ENCODE results near the gene PHETA1. TPM values are rescaled to one million over a fixed set of nuclear protein-coding genes. Genes with fewer than 3 reads are reported as not detected.

PHETA1 gene
- total RNA-seq, 2 experiments from 2014 or later: 2.9 to 3.8 TPM

- Mint-ChIP-seq H3K4me1 (peaks cover 11% of the 10 kb centered on the region), H3K9me3 (no peaks in the 10 kb centered on the region), H3K4me3 (peak overlapping the region; percentile 2), H3K36me3 (no peaks in the 10 kb centered on the region), H3K27ac (no peak overlapping the region), H3K27me3 (peaks cover 12% of the 10 kb centered on the region)
- POLR2A ChIA-PET: interaction anchor here (0.6 kb wide), 1 partner anchor 107 kb away, joined by 5 read pairs; no protein-coding TSS in a partner anchor
- peak; percentile 48 for DNase-seq
- peak; percentile 49 for ATAC-seq (ENCODE audit: low read depth)
These were observed 9.5 kb downstream of the PHETA1 start for GRCh38 chr12:111359231-111359913.

GRCh38 chr12:111355201-111355925, 13.5 kb downstream of the PHETA1 start:
- POLR2A ChIA-PET: no interaction called here
- Mint-ChIP-seq H3K27ac (no peak overlapping the region), H3K9me3 (no peaks in the 10 kb centered on the region), H3K4me3 (no peak overlapping the region), H3K4me1 (peaks cover 11% of the 10 kb centered on the region), H3K27me3 (peaks cover 10% of the 10 kb centered on the region), H3K36me3 (no peaks in the 10 kb centered on the region)
- no peak for ATAC-seq (ENCODE audit: low read depth)
- DNase-seq: no peak

- Mint-ChIP-seq H3K27me3 (peaks cover 3% of the 10 kb centered on the region), H3K4me1 (peaks cover 2% of the 10 kb centered on the region), H3K36me3 (no peaks in the 10 kb centered on the region), H3K4me3 (no peak overlapping the region), H3K9me3 (no peaks in the 10 kb centered on the region), H3K27ac (no peak overlapping the region)
- ATAC-seq (ENCODE audit: low read depth) (no peak), DNase-seq (no peak)
- POLR2A ChIA-PET: no interaction called here
These were observed 14.4 kb downstream of the PHETA1 start for GRCh38 chr12:111354511-111354910.

- H3K4me1 Mint-ChIP-seq: no peaks in the 10 kb centered on the region
- H3K36me3 Mint-ChIP-seq: no peaks in the 10 kb centered on the region
- H3K4me3 Mint-ChIP-seq: no peak overlapping the region
- DNase-seq (no peak), ATAC-seq (ENCODE audit: low read depth) (no peak)
- peaks cover 5% of the 10 kb centered on the region for H3K9me3 Mint-ChIP-seq
- peaks cover 2% of the 10 kb centered on the region for H3K27me3 Mint-ChIP-seq
- POLR2A ChIA-PET: no interaction called here
- no peak overlapping the region for H3K27ac Mint-ChIP-seq
These were observed 15.1 kb downstream of the PHETA1 start for GRCh38 chr12:111353603-111354295.

GRCh38 chr12:111353026-111353425, 15.9 kb downstream of the PHETA1 start:
- POLR2A ChIA-PET: no interaction called here
- H3K27me3 Mint-ChIP-seq: no peaks in the 10 kb centered on the region
- peaks cover 6% of the 10 kb centered on the region for H3K9me3 Mint-ChIP-seq
- DNase-seq: no peak
- no peak for ATAC-seq (ENCODE audit: low read depth)
- H3K27ac Mint-ChIP-seq: no peak overlapping the region
- no peak overlapping the region for H3K4me3 Mint-ChIP-seq
- no peaks in the 10 kb centered on the region for H3K4me1 Mint-ChIP-seq
- H3K36me3 Mint-ChIP-seq: no peaks in the 10 kb centered on the region

- POLR2A ChIA-PET: no interaction called here
- DNase-seq (no peak), ATAC-seq (ENCODE audit: low read depth) (no peak)
- no peak overlapping the region for H3K4me3 Mint-ChIP-seq
- no peaks in the 10 kb centered on the region for H3K36me3 Mint-ChIP-seq
- H3K27ac Mint-ChIP-seq: no peak overlapping the region
- H3K9me3 Mint-ChIP-seq: peaks cover 6% of the 10 kb centered on the region
- H3K27me3 Mint-ChIP-seq: peaks cover 1% of the 10 kb centered on the region
- H3K4me1 Mint-ChIP-seq: no peaks in the 10 kb centered on the region
These were observed 16.4 kb downstream of the PHETA1 start for GRCh38 chr12:111352296-111352993.

GRCh38 chr12:111351026-111351425, 17.9 kb downstream of the PHETA1 start:
- ATAC-seq (ENCODE audit: low read depth) (no peak), DNase-seq (no peak)
- H3K9me3 Mint-ChIP-seq: peaks cover 10% of the 10 kb centered on the region
- H3K27ac Mint-ChIP-seq: no peak overlapping the region
- peaks cover 1% of the 10 kb centered on the region for H3K27me3 Mint-ChIP-seq
- no peaks in the 10 kb centered on the region for H3K36me3 Mint-ChIP-seq
- no peak overlapping the region for H3K4me3 Mint-ChIP-seq
- POLR2A ChIA-PET: no interaction called here
- no peaks in the 10 kb centered on the region for H3K4me1 Mint-ChIP-seq

GRCh38 chr12:111349748-111350520, 19.0 kb downstream of the PHETA1 start:
- Mint-ChIP-seq H3K4me3 (no peak overlapping the region), H3K27me3 (peaks cover 1% of the 10 kb centered on the region), H3K36me3 (no peaks in the 10 kb centered on the region), H3K4me1 (no peaks in the 10 kb centered on the region), H3K9me3 (peaks cover 10% of the 10 kb centered on the region), H3K27ac (no peak overlapping the region)
- POLR2A ChIA-PET: no interaction called here
- no peak for DNase-seq
- ATAC-seq (ENCODE audit: low read depth): no peak

- Mint-ChIP-seq H3K27ac (no peak overlapping the region), H3K4me3 (no peak overlapping the region), H3K9me3 (peaks cover 10% of the 10 kb centered on the region), H3K36me3 (no peaks in the 10 kb centered on the region), H3K4me1 (no peaks in the 10 kb centered on the region), H3K27me3 (peaks cover 1% of the 10 kb centered on the region)
- DNase-seq: no peak
- no peak for ATAC-seq (ENCODE audit: low read depth)
- POLR2A ChIA-PET: no interaction called here
These were observed 19.7 kb downstream of the PHETA1 start for GRCh38 chr12:111349101-111349747.

GRCh38 chr12:111347891-111348644, 20.8 kb downstream of the PHETA1 start:
- Mint-ChIP-seq H3K4me1 (no peaks in the 10 kb centered on the region), H3K27me3 (peaks cover 1% of the 10 kb centered on the region), H3K4me3 (no peak overlapping the region), H3K9me3 (peaks cover 10% of the 10 kb centered on the region), H3K27ac (no peak overlapping the region), H3K36me3 (no peaks in the 10 kb centered on the region)
- DNase-seq (no peak), ATAC-seq (ENCODE audit: low read depth) (no peak)
- POLR2A ChIA-PET: no interaction called here

GRCh38 chr12:111344254-111344875, 24.5 kb downstream of the PHETA1 start:
- Mint-ChIP-seq H3K4me3 (no peak overlapping the region), H3K9me3 (peaks cover 9% of the 10 kb centered on the region), H3K4me1 (no peaks in the 10 kb centered on the region), H3K36me3 (no peaks in the 10 kb centered on the region), H3K27me3 (peaks cover 1% of the 10 kb centered on the region), H3K27ac (no peak overlapping the region)
- ATAC-seq (ENCODE audit: low read depth): no peak
- DNase-seq: no peak
- POLR2A ChIA-PET: no interaction called here

- no peak for DNase-seq
- Mint-ChIP-seq H3K9me3 (peaks cover 3% of the 10 kb centered on the region), H3K27me3 (peaks cover 1% of the 10 kb centered on the region), H3K27ac (no peak overlapping the region), H3K4me1 (no peaks in the 10 kb centered on the region), H3K36me3 (no peaks in the 10 kb centered on the region), H3K4me3 (no peak overlapping the region)
- POLR2A ChIA-PET: no interaction called here
- ATAC-seq (ENCODE audit: low read depth): no peak
These were observed 25.7 kb downstream of the PHETA1 start for GRCh38 chr12:111343181-111343580.
